OCI-LY1 (cell line): Measurements from ENCODE around the gene LRRC56.

Source experiments
- H2AFZ ChIP-seq: fragments of 200-600 bp; sonication (generic), shearing (Covaris generic); 2 replicates; pipeline ENCODE4 v1.6.0; 2014; ENCODE audit warnings: antibody characterized with exemption, mild to moderate bottlenecking, low read length
- H3F3A ChIP-seq: fragments of 200-600 bp; sonication (generic), shearing (Covaris generic); 2 replicates; pipeline ENCODE4 v1.6.0; 2014; ENCODE audit warnings: mild to moderate bottlenecking, antibody characterized with exemption, low read length, moderate library complexity; ENCODE audit not compliant: insufficient read depth
- H3K27ac ChIP-seq: fragments of 200-600 bp; sonication (generic); 2 replicates; pipeline ENCODE4 v1.5.1; 2014; ENCODE audit warnings: low read length, mixed run types, mild to moderate bottlenecking, low read depth; ENCODE audit not compliant: poor library complexity, severe bottlenecking
- H3K27me3 ChIP-seq: fragments of 200-600 bp; sonication (generic); 2 replicates; pipeline ENCODE4 v1.6.0; 2014; ENCODE audit warnings: antibody characterized with exemption, mild to moderate bottlenecking, low read length, moderate library complexity; ENCODE audit not compliant: insufficient read depth
- H3K36me3 ChIP-seq: fragments of 200-600 bp; sonication (generic); 2 replicates; pipeline ENCODE4 v1.6.1; 2014; ENCODE audit warnings: mild to moderate bottlenecking, antibody characterized with exemption, low read length, moderate library complexity, mixed read lengths; ENCODE audit not compliant: insufficient read depth
- H3K4me1 ChIP-seq: fragments of 200-600 bp; sonication (generic); 2 replicates; pipeline ENCODE4 v1.5.1; 2014; ENCODE audit warnings: mild to moderate bottlenecking, low read length, moderate library complexity; ENCODE audit not compliant: insufficient read depth, severe bottlenecking
- H3K4me2 ChIP-seq: fragments of 200-600 bp; sonication (generic), shearing (Covaris generic); 2 replicates; pipeline ENCODE4 v1.6.1; 2014; ENCODE audit warnings: low read length
- H3K4me3 ChIP-seq: fragments of 200-600 bp; sonication (generic); 2 replicates; pipeline ENCODE4 v1.5.1; 2014; ENCODE audit warnings: low read length, low read depth, mild to moderate bottlenecking, mixed read lengths; ENCODE audit not compliant: poor library complexity, severe bottlenecking
- H3K79me2 ChIP-seq: fragments of 200-600 bp; shearing (Covaris generic); 2 replicates; pipeline ENCODE4 v1.6.1; 2016; ENCODE audit warnings: mixed run types, low read length, mixed read lengths; ENCODE audit not compliant: insufficient read depth
- H3K9ac ChIP-seq: fragments of 200-600 bp; sonication (generic), shearing (Covaris generic); 2 replicates; pipeline ENCODE4 v1.6.1; 2014; ENCODE audit warnings: mild to moderate bottlenecking, low read length, mixed read lengths
- H3K9me2 ChIP-seq: fragments of 200-600 bp; sonication (generic), shearing (Covaris generic); 2 replicates; pipeline ENCODE4 v1.6.1; 2014; ENCODE audit warnings: low read depth, mild to moderate bottlenecking, low read length, mixed read lengths
- H3K9me3 ChIP-seq: fragments of 200-600 bp; shearing (Covaris generic); 2 replicates; pipeline ENCODE4 v1.6.1; 2014; ENCODE audit warnings: low read length, mixed read lengths
- H4K20me1 ChIP-seq: fragments of 200-600 bp; sonication (generic), shearing (Covaris generic); 2 replicates; pipeline ENCODE4 v1.6.0; 2016; ENCODE audit warnings: mild to moderate bottlenecking, low read length; ENCODE audit not compliant: insufficient read depth
- EZH2 ChIP-seq: fragments of 200-600 bp; sonication (generic), shearing (Covaris generic); IDR thresholded peaks from 2 replicates; pipeline ENCODE4 v1.8.0; 2017; ENCODE audit warnings: borderline replicate concordance, mixed run types, mild to moderate bottlenecking, antibody characterized with exemption, low read length, moderate library complexity, mixed read lengths
- TF ChIP-seq, protein P1 (sequence below): fragments of 200-600 bp; sonication (generic), shearing (Covaris generic); IDR thresholded peaks from 2 replicates; pipeline ENCODE4 v1.5.1; 2017; ENCODE audit warnings: mild to moderate bottlenecking, antibody characterized with exemption, low read length, moderate library complexity, mixed read lengths

LRRC56 gene

DNA sequence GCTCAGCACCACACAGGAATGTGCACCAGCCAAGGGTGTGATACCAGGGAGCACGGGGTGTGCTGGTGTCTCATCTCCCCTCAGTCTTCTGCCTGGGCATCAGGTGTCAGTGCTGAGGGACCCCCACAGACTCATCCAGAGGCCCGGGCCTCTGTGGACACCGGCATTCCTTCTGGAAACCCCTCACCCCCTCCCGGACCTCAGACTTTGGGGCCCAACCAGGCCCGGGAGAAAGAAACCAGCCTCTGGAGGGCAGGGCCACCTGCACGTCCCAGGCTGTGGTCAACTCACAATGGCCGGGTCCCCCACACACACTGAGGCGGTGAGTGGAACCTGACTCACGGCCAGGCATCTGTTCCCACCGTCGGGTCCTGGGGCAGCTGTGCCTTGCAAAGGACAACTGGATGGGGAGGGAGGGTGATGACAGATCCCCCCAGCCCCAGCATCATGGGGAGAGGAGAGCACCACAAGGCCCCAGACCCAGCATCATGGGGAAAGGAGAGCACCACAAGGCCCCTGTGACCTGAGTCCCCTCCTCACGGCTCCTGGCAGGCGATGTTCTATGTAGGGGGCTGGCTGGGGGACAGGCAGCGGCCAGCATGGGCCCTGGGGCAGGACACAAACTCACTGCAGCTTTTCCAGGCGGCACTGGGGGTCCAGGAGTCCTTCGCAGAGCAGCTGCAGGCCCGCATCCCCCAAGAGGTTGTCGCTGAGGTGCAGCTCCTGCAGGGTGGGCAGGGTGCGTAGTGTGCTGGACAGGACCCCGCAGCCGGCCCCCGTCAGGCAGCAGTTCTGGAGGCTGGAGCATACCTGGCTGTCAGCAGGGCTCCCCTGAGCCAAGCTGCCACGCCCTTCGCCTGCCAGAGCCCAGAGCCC is 37.9 kb upstream of the LRRC56 start:
- no peak for TF ChIP-seq EZH2
- TF ChIP-seq, protein P1, sequence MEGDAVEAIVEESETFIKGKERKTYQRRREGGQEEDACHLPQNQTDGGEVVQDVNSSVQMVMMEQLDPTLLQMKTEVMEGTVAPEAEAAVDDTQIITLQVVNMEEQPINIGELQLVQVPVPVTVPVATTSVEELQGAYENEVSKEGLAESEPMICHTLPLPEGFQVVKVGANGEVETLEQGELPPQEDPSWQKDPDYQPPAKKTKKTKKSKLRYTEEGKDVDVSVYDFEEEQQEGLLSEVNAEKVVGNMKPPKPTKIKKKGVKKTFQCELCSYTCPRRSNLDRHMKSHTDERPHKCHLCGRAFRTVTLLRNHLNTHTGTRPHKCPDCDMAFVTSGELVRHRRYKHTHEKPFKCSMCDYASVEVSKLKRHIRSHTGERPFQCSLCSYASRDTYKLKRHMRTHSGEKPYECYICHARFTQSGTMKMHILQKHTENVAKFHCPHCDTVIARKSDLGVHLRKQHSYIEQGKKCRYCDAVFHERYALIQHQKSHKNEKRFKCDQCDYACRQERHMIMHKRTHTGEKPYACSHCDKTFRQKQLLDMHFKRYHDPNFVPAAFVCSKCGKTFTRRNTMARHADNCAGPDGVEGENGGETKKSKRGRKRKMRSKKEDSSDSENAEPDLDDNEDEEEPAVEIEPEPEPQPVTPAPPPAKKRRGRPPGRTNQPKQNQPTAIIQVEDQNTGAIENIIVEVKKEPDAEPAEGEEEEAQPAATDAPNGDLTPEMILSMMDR = no peak

DNA sequence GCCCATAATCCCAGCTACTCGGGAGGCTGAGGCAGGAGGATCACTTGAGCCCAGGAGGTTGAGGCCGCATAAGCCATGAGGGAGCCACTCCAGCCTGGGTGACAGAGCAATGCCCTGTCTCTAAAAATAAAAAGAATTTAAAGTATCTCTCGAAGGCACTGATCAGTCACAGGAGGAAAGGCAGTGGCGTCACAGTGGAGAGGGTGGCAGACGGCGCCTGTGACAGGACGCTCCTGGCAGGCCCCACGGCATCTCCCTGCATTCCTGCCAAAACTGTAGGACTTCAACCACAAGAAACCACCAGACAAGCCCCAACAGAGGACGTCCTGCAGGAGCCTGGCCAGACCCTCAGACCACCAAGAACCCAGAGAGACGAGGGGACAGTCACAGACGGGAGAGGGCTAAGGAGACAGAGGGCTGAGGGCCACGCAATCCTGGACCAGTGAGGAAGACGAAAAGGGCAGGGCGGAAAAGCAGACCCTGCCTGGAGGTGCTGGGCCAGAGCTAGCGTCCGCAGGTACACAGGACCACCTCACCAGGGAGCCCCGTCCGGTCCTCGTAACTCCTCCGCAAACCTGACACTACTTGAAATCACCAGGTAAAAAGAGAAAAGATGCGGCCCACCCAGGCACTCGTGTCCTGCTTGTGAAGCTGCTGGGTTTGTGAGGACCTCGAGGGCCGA is 36.2 kb upstream of the LRRC56 start:
- Histone ChIP-seq H3K9ac (no peak overlapping the region), H3K9me3 (no peaks in the 10 kb centered on the region), H3K9me2 (no peaks in the 10 kb centered on the region), H3K27me3 (no peaks in the 10 kb centered on the region), H3F3A (no peaks in the 10 kb centered on the region), H4K20me1 (no peaks in the 10 kb centered on the region), H3K4me2 (no peak overlapping the region), H3K27ac (no peak overlapping the region), H2AFZ (no peak overlapping the region), H3K4me3 (no peak overlapping the region), H3K36me3 (peaks cover 54% of the 10 kb centered on the region), H3K4me1 (peaks cover 25% of the 10 kb centered on the region), H3K79me2 (0 out of 2 replicates have a peak, but pooled peaks cover 9% of the 10 kb centered on the region)
- no peak for TF ChIP-seq EZH2
- TF ChIP-seq, protein P1 = no peak

More for the DNA sequence above, 37.9 kb upstream of the LRRC56 start:
- H3K27me3 ChIP-seq = no peaks in the 10 kb centered on the region
- H3K79me2 ChIP-seq = no peaks in the 10 kb centered on the region
- no peak overlapping the region for H2AFZ ChIP-seq
- no peak overlapping the region for H3K4me2 ChIP-seq
- H3K9ac ChIP-seq = no peak overlapping the region
- no peak overlapping the region for H3K4me3 ChIP-seq
- H3F3A ChIP-seq = no peaks in the 10 kb centered on the region
- H3K4me1 ChIP-seq = peaks cover 9% of the 10 kb centered on the region
- no peaks in the 10 kb centered on the region for H3K9me3 ChIP-seq
- H3K9me2 ChIP-seq = no peaks in the 10 kb centered on the region
- H3K27ac ChIP-seq = no peak overlapping the region
- H3K36me3 ChIP-seq = peaks cover 66% of the 10 kb centered on the region
- no peaks in the 10 kb centered on the region for H4K20me1 ChIP-seq

DNA sequence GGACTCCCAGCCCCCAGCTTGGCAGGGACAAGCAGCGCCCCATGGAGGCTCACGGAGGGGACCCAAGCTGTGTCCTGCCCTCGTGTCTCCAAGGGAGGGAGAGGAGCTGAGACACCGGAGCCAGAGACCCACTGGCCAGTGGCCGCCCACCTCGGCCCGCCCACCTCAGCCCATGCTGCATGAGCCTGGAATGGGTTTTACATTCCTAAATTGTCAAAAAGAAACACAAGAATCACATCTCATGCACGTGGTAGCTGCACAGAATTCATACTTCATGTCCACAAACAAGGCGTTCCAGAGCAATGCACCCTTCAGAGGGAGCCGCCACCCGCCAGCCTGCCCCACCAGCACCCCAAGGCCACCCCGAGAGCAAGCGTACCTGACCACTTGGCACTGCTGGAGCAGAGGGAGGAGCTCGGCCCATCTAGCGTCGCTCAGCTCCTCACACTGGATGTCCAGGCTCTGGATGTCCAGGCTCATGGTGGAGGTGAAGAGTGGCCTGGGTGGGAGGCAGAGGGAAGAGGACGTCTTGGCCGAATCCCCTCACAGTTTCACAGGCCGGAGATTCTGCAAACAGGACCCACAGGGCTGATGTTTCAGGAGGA is 35.5 kb upstream of the LRRC56 start:
- H4K20me1 ChIP-seq = no peaks in the 10 kb centered on the region
- peaks cover 25% of the 10 kb centered on the region for H3K4me1 ChIP-seq
- no peak overlapping the region for H3K4me3 ChIP-seq
- H3K27ac ChIP-seq = no peak overlapping the region
- peaks cover 49% of the 10 kb centered on the region for H3K36me3 ChIP-seq
- H2AFZ ChIP-seq = no peak overlapping the region
- H3K4me2 ChIP-seq = no peak overlapping the region
- no peaks in the 10 kb centered on the region for H3K9me3 ChIP-seq
- no peaks in the 10 kb centered on the region for H3F3A ChIP-seq
- 0 out of 2 replicates have a peak, but pooled peaks cover 9% of the 10 kb centered on the region for H3K79me2 ChIP-seq
- H3K9me2 ChIP-seq = no peaks in the 10 kb centered on the region
- H3K27me3 ChIP-seq = no peaks in the 10 kb centered on the region
- no peak overlapping the region for H3K9ac ChIP-seq
- TF ChIP-seq EZH2 = no peak
- TF ChIP-seq, protein P1 = no peak
